Activated CD8-positive, alpha-beta T cell treated with anti-CD3 and anti-CD28 coated beads for 36 hours (primary cell): ENCODE data around the gene CYP2C19. TPM values are rescaled to one million over a fixed set of nuclear protein-coding genes. Genes with fewer than 3 reads are reported as not detected.

Source experiments
- ATAC-seq: fragments of 200-7000 bp; cut with Tn5 transposase; one replicate; pipeline ENCODE4 v1.10.0; 2021; ENCODE audit warnings: mild to moderate bottlenecking, moderate library complexity
- CTCF ChIA-PET: fragments of 350-600 bp; sonication (Branson Sonifier 250); formaldehyde crosslinking; loops from one replicate; lab custom pipeline; 2021; ENCODE audit warnings: antibody characterized with exemption; lab: Charles Lee
- POLR2A ChIA-PET: fragments of 350-600 bp; sonication (Branson Sonifier 250); formaldehyde crosslinking; loops from one replicate; lab custom pipeline; 2021; ENCODE audit warnings: antibody characterized with exemption; lab: Charles Lee
- DNase-seq: peaks from one replicate; pipeline ENCODE4 v3.0.0-alpha.2; 2020
- H3K27ac Mint-ChIP-seq: one replicate; pipeline ENCODE4 v1.8.0; 2021; ENCODE audit warnings: mild to moderate bottlenecking, mixed read lengths
- H3K27me3 Mint-ChIP-seq: one replicate; pipeline ENCODE4 v1.8.0; 2021; ENCODE audit warnings: mixed read lengths
- H3K36me3 Mint-ChIP-seq: one replicate; pipeline ENCODE4 v1.8.0; 2021; ENCODE audit warnings: low read depth, mixed read lengths
- H3K4me1 Mint-ChIP-seq: one replicate; pipeline ENCODE4 v1.8.0; 2021; ENCODE audit warnings: low read depth, mixed read lengths
- H3K4me3 Mint-ChIP-seq: one replicate; pipeline ENCODE4 v1.8.0; 2021; ENCODE audit warnings: mild to moderate bottlenecking, moderate library complexity, mixed read lengths
- H3K9me3 Mint-ChIP-seq: one replicate; pipeline ENCODE4 v1.8.0; 2021; ENCODE audit warnings: mixed read lengths
- intact Hi-C: fragments of 100-400 bp; cut with micrococcal nuclease; formaldehyde crosslinking; loops from one replicate; pipeline ENCODE4 v1.10.0; 2022
- total RNA-seq, 2 experiments: library from RNA; stranded (reverse); gene quantifications; one replicate each; pipeline ENCODE4 v1.2.3, GENCODE V29; 2021
- TF ChIP-seq, protein P1 (sequence below): fragments of 200-600 bp; IDR thresholded peaks from one replicate; pipeline ENCODE4 v1.8.0; 2022; ENCODE audit warnings: antibody characterized with exemption, mild to moderate bottlenecking

The CYP2C19 gene
- total RNA-seq, 2 experiments from 2014 or later, result not detected

DNA sequence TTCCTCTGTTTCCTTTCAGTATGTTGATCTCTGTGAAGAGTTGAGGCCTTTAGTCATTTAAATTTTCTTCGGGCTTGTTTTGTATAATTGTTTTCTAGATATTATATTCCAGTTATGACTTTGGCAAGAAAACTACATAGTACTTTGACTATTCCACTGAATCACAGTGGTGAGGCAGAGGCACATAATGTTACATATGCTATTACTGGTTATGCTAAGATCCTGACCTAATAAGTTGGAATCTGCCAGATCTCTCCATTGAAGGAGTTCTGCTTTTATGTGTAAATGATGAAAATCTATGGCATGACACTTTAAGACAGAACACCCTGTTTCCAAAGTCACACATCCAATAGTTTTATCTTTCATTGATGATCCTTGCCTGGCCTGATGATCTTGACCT lies 83.7 kb downstream of the CYP2C19 start:
- TF ChIP-seq, protein P1, sequence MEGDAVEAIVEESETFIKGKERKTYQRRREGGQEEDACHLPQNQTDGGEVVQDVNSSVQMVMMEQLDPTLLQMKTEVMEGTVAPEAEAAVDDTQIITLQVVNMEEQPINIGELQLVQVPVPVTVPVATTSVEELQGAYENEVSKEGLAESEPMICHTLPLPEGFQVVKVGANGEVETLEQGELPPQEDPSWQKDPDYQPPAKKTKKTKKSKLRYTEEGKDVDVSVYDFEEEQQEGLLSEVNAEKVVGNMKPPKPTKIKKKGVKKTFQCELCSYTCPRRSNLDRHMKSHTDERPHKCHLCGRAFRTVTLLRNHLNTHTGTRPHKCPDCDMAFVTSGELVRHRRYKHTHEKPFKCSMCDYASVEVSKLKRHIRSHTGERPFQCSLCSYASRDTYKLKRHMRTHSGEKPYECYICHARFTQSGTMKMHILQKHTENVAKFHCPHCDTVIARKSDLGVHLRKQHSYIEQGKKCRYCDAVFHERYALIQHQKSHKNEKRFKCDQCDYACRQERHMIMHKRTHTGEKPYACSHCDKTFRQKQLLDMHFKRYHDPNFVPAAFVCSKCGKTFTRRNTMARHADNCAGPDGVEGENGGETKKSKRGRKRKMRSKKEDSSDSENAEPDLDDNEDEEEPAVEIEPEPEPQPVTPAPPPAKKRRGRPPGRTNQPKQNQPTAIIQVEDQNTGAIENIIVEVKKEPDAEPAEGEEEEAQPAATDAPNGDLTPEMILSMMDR, result no peak
- H3K27me3 Mint-ChIP-seq, result no peaks in the 10 kb centered on the region
- intact Hi-C loops, result no loop called here
- no peak for DNase-seq
- H3K36me3 Mint-ChIP-seq, result no peaks in the 10 kb centered on the region
- ChIA-PET POLR2A (no interaction called here), CTCF (no interaction called here)
- ATAC-seq, result no peak
- no peak overlapping the region for H3K27ac Mint-ChIP-seq
- H3K9me3 Mint-ChIP-seq, result no peaks in the 10 kb centered on the region
- no peak overlapping the region for H3K4me3 Mint-ChIP-seq
- H3K4me1 Mint-ChIP-seq, result no peaks in the 10 kb centered on the region

DNA sequence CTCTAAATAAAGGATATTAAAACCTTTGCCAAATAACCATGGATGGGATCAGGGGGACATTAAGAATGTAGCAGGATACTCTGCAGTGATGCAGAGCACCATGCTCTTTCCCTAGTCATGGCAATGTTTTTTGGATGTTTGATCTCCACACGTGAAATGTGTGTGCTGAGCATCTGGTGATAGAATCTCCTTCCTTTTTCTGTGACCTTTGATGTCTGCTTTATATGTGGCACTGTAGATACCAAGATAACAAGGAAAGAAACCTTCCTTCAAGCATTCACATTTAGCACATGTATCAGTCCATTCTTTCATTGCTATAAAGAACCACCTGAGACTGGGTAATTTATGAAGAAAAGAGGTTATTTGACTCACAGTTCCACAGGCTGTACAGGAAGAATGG lies 88.3 kb downstream of the CYP2C19 start:
- intact Hi-C loops, result no loop called here
- Mint-ChIP-seq H3K36me3 (no peaks in the 10 kb centered on the region), H3K9me3 (no peaks in the 10 kb centered on the region), H3K27ac (no peak overlapping the region), H3K27me3 (no peaks in the 10 kb centered on the region), H3K4me1 (no peaks in the 10 kb centered on the region), H3K4me3 (no peak overlapping the region)
- POLR2A ChIA-PET, result no interaction called here
- ATAC-seq (no peak), DNase-seq (no peak)
- CTCF ChIA-PET, result no interaction called here
- TF ChIP-seq, protein P1, result no peak

DNA sequence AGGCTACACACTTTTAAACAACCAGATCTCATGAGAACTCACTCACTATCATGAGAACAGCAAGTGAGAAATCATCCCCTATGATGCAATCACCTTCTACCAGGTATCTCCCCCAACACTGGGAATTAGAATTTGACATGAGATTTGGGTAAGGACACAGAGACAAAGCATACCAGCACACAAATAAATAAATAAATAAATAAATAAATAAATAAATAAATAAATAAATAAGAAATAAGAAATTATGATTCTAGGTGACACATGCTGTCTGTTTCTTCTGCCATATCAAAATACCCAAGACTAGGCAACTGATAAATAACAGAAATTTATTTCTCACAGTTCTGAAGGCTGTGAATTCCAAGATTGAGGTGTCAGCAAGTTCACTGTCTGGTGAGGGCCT lies 88.8 kb downstream of the CYP2C19 start:
- Mint-ChIP-seq H3K4me1 (no peaks in the 10 kb centered on the region), H3K27ac (no peak overlapping the region), H3K36me3 (no peaks in the 10 kb centered on the region), H3K4me3 (no peak overlapping the region), H3K27me3 (no peaks in the 10 kb centered on the region), H3K9me3 (no peaks in the 10 kb centered on the region)
- CTCF ChIA-PET, result no interaction called here
- intact Hi-C loops, result no loop called here
- POLR2A ChIA-PET, result no interaction called here
- TF ChIP-seq, protein P1, result no peak
- no peak for ATAC-seq
- DNase-seq, result no peak

DNA sequence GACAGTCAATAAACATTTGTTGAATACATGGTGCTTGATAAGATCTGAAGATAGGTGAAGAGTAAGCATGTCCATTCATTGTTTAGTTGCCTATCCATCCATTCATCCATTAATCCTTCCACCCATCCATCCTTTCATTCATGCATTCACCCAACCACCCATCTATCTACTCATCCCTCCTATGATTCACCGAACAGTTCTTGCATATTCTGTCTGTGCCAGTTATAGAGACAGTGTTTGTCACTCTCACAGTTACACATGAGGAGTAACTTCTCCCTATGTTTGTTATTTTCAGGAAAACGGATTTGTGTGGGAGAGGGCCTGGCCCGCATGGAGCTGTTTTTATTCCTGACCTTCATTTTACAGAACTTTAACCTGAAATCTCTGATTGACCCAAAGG lies 90.0 kb downstream of the CYP2C19 start:
- DNase-seq (no peak), ATAC-seq (no peak)
- TF ChIP-seq, protein P1, result no peak
- ChIA-PET CTCF (no interaction called here), POLR2A (interaction anchor here (0.8 kb wide), 1 partner anchor 16 kb away, joined by 3 read pairs; no protein-coding TSS in a partner anchor)
- H3K9me3 Mint-ChIP-seq, result peaks cover 3% of the 10 kb centered on the region
- H3K36me3 Mint-ChIP-seq, result no peaks in the 10 kb centered on the region
- H3K4me3 Mint-ChIP-seq, result no peak overlapping the region
- no peak overlapping the region for H3K27ac Mint-ChIP-seq
- intact Hi-C loops, result no loop called here
- H3K4me1 Mint-ChIP-seq, result no peaks in the 10 kb centered on the region
- no peaks in the 10 kb centered on the region for H3K27me3 Mint-ChIP-seq

GRCh38 chr10:94853065-94853464 lies 90.6 kb downstream of the CYP2C19 start:
- no peak for ATAC-seq
- no peak for DNase-seq
- intact Hi-C loops, result no loop called here
- no peaks in the 10 kb centered on the region for H3K36me3 Mint-ChIP-seq
- ChIA-PET CTCF (no interaction called here), POLR2A (interaction anchor here (0.8 kb wide), 1 partner anchor 16 kb away, joined by 3 read pairs; no protein-coding TSS in a partner anchor)
- H3K4me3 Mint-ChIP-seq, result no peak overlapping the region
- TF ChIP-seq, protein P1, result no peak
- H3K9me3 Mint-ChIP-seq, result peaks cover 4% of the 10 kb centered on the region
- H3K27me3 Mint-ChIP-seq, result no peaks in the 10 kb centered on the region
- H3K27ac Mint-ChIP-seq, result no peak overlapping the region
- no peaks in the 10 kb centered on the region for H3K4me1 Mint-ChIP-seq
